Measurements from ENCODE around the gene SUN2.
A peak's percentile ranks its signal among the peaks of the same experiment; 100 is the strongest.
"Not testable (repeated sequence)": the region's sequence is repeated elsewhere in the genome, so short reads cannot be mapped to it uniquely, and the experiment has no call there.

Gene SUN2

GRCh38 chr22:38755911-38756532, at the start of gene SUN2:
SUN2 (minus strand) TSS chr22:38755998; CDS start chr22:38752628, 3,370 bp downstream.
- no peak for DNase-seq (ENCODE audit: low read depth, low spot score)

GRCh38 chr22:38805041-38805593, 49.3 kb upstream of the SUN2 start:
- not testable (repeated sequence) for DNase-seq (ENCODE audit: low read depth, low spot score)

- peak; percentile 36 for DNase-seq (ENCODE audit: low read depth, low spot score)
These were observed 46.9 kb upstream of the SUN2 start for GRCh38 chr22:38802671-38803121.

GRCh38 chr22:38799265-38800002, 43.6 kb upstream of the SUN2 start:
- DNase-seq (ENCODE audit: low read depth, low spot score) = no peak

GRCh38 chr22:38798496-38798895, 42.7 kb upstream of the SUN2 start:
- DNase-seq (ENCODE audit: low read depth, low spot score) = no peak

GRCh38 chr22:38796262-38796957, 40.6 kb upstream of the SUN2 start:
- DNase-seq (ENCODE audit: low read depth, low spot score) = no peak

- DNase-seq (ENCODE audit: low read depth, low spot score) = no peak
These were observed 39.8 kb upstream of the SUN2 start for GRCh38 chr22:38795569-38795968.

- DNase-seq (ENCODE audit: low read depth, low spot score) = peak; percentile 94
These were observed 38.1 kb upstream of the SUN2 start, which contains the start of gene DNAL4 for GRCh38 chr22:38793721-38794466. DNAL4 (minus strand) TSS chr22:38794143; CDS start chr22:38782731, 11,412 bp downstream.

GRCh38 chr22:38793317-38793716, 37.5 kb upstream of the SUN2 start:
- no peak for DNase-seq (ENCODE audit: low read depth, low spot score)

- DNase-seq (ENCODE audit: low read depth, low spot score) = no peak
These were observed 37.0 kb upstream of the SUN2 start for GRCh38 chr22:38792833-38793232.

- DNase-seq (ENCODE audit: low read depth, low spot score) = no peak
These were observed 33.8 kb upstream of the SUN2 start for GRCh38 chr22:38789606-38790005.

GRCh38 chr22:38788846-38789245, 33.0 kb upstream of the SUN2 start:
- no peak for DNase-seq (ENCODE audit: low read depth, low spot score)

- peak; percentile 15 for DNase-seq (ENCODE audit: low read depth, low spot score)
These were observed 32.4 kb upstream of the SUN2 start for GRCh38 chr22:38788021-38788816.

GRCh38 chr22:38786631-38787030, 30.8 kb upstream of the SUN2 start:
- DNase-seq (ENCODE audit: low read depth, low spot score) = no peak

GRCh38 chr22:38784856-38785255, 29.1 kb upstream of the SUN2 start:
- DNase-seq (ENCODE audit: low read depth, low spot score) = no peak

- no peak for DNase-seq (ENCODE audit: low read depth, low spot score)
These were observed 28.2 kb upstream of the SUN2 start for GRCh38 chr22:38784035-38784434.

- no peak for DNase-seq (ENCODE audit: low read depth, low spot score)
These were observed 27.4 kb upstream of the SUN2 start for GRCh38 chr22:38783095-38783615.

GRCh38 chr22:38782402-38783094, 26.8 kb upstream of the SUN2 start:
- DNase-seq (ENCODE audit: low read depth, low spot score) = no peak

- DNase-seq (ENCODE audit: low read depth, low spot score) = no peak
These were observed 25.2 kb upstream of the SUN2 start for GRCh38 chr22:38781033-38781432.
